ENCODE measurements around the gene PRDM5.

The PRDM5 gene

DNA sequence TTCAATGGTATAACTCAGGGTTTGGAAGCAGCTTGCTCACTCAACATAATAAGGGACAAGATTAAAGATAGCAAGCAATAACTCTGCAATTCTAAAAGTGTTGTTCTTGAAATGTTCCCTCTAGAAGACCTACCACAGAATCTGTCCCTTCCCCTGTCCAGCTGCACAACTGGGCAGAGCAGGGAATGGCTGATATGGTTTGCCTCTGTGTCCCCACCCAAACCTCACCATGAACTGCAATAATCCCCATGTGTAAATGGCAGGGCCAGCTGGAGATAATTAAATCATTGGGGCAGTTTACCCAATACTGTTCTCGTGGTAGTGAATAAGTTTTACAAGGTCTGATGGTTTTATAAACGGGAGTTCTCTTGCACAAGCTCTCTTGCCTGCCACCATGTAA is 19.1 kb downstream of the PRDM5 start:
- DNase-seq (ENCODE audit: low spot score), result no peak

DNA sequence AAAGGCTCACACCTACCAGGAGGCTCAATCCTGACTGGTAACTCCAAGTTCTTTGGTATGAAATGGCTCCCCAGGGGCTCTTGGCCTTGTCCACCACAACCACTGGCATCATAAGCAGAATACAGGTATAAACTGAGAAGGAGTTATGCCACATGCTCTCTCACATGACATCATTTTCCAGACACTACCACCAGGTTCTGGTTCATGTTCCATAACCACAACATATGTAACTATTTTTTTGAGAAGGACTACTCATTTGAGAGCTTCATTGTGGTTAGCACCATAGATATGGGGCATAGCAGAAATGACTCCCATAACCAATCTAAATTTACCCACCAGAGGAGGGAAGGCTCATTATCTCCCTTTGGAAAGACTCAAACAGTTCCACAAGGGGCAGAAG is 19.6 kb downstream of the PRDM5 start:
- DNase-seq (ENCODE audit: low spot score), result no peak

GRCh38 chr4:120901731-120902130 is 20.8 kb downstream of the PRDM5 start:
- no peak for DNase-seq (ENCODE audit: low spot score)

GRCh38 chr4:120897981-120898719 is 24.4 kb downstream of the PRDM5 start:
- DNase-seq (ENCODE audit: low spot score), result no peak

- DNase-seq (ENCODE audit: low spot score), result no peak
These were observed 27.0 kb downstream of the PRDM5 start for GRCh38 chr4:120895554-120895953.

DNA sequence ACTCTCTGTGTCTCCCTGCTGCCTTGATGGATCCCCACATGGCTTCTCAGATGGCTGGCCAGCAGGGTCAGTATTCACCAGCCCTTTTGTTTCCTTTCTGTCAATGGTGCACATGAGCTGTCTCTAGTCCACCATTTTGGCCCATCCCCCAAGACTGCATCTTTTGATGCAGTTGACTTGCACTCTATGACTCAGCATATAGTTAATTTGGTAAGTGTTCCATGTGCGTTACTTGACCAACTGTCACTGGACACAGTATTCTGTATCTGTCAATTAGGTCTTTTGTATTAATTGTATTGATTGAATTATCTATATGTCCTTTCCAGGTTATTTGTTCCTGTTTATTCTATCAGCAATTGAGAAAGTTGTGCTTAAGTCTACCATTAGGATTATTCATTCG is 29.2 kb downstream of the PRDM5 start:
- no peak for DNase-seq (ENCODE audit: low spot score)

GRCh38 chr4:120886191-120886590 is 36.3 kb downstream of the PRDM5 start:
- DNase-seq (ENCODE audit: low spot score), result no peak

DNA sequence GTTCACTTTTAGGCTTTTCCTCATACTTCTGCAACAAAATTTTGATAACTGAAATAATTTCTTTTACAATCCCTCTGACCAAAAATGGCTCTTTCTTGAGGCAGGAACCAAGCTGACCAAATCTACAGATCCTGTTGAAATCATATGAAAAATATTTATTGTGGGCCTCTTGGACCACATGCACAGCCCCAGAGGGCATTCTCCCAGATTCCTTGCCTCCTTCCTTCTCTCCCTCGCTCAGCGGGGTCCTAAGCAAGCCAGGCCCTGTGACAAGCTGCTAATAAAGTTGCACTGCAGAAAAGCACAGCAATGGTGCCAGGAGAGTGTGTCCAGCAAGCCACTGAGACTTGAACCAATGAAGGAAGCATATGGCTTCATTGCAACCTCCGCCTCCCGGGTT is 40.7 kb downstream of the PRDM5 start:
- no peak for DNase-seq (ENCODE audit: low spot score)

DNA sequence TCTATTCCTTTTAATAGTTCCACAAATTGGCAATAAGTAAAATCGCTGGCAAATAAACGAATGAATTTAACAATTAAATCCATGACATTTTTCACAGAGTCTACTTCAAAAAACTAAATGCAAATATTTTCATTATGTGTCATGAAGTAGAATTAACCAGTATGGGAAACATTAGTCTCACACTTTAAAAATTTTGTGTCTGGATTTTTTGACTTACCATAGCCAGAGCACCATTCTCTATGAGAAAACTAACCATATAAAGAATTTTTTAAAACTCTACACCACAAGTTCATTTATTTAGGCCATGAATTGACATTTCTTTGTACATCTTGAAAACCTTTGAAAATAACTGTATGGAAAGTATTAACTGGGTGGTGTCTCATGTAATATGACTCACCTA is 41.2 kb downstream of the PRDM5 start:
- DNase-seq (ENCODE audit: low spot score), result no peak

DNA sequence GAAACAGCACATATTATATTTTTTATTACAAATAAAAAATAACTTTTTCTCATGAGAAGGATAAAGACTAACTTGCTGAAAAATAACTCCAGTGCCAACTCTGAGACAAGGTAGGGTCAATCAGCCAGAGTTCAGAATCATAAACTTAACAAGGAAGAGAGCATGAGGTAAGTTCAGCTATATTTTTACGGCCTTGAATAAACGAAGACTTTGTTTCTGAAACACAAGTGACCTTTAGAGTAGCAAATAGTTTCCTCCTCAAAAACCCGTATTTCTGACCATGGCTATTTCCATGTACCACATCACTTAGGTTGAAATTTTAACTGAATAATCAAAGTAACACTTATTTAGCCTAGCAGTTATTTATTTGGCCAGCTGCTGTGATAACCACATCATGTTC is 45.5 kb downstream of the PRDM5 start:
- DNase-seq (ENCODE audit: low spot score), result peak; percentile 4

DNA sequence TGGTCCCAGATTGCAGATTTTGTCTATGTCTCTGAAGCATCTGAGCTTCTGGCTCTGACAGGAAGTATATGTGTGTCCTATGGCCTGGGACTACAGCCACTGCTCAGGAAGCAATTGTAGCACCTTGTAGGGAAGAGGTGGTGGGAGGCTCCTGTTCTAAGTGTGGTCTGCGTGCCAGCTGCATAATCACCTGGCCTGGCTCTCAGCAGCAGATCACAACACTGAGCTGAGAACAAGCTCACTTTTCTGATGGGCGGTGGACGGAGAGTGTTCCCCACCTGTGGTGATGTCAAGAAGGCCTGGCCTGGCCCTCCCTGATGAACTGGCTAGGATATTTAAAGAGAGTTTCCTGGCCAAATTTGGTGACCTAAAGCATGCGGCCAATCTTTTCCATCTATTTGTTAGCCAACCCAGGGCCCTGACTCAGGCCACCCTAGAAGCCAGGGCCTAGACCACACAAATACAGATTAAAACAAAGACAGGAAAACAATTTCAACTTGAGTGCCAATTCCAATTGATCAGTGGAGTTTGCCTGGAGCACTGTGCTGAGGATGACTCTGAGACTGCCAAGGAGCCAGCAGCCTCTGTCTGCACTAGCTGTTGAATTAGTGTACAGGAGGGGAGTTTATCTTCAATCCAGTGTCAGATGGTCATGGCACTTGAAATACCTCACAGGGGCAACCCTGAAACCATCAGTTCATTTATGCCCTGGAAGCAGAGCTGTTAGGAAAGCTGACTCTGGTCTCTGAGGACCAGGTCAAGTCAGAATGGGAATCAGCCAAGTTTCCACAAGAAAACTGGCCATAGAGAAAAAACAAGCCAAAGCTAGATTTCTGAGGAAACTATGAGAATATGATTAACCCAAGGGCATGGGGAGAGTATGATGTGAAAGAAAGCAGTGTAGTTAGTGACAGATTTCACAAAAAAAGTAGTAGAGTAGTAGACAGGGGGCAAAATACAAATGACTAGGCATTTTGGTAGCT is 47.4 kb downstream of the PRDM5 start:
- no peak for DNase-seq (ENCODE audit: low spot score)

GRCh38 chr4:120873554-120873953 is 49.0 kb downstream of the PRDM5 start:
- DNase-seq (ENCODE audit: low spot score), result no peak

DNA sequence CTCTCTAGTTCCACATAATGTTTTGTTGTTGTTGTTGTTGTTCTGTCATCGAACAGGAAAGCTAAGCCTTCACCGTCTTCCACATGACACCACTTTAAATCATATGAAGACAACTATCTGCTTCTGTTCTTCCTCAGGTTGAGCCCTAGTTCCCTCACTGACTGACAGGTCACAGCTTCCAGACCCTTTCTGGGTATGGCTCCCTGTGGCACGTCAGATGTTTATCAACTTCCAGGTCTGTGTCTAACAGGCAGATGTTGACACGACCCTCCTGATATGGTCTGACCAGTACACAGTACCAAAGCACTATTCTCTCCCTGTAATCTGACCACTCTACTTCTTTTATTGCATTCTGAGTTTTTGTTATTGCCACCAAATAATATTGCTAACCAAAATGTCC is 51.4 kb downstream of the PRDM5 start:
- no peak for DNase-seq (ENCODE audit: low spot score)

- DNase-seq (ENCODE audit: low spot score), result peak; percentile 12
These were observed 52.2 kb downstream of the PRDM5 start for GRCh38 chr4:120870279-120870673.

- peak; percentile 9 for DNase-seq (ENCODE audit: low spot score)
These were observed 52.8 kb downstream of the PRDM5 start for GRCh38 chr4:120869613-120870278.

DNA sequence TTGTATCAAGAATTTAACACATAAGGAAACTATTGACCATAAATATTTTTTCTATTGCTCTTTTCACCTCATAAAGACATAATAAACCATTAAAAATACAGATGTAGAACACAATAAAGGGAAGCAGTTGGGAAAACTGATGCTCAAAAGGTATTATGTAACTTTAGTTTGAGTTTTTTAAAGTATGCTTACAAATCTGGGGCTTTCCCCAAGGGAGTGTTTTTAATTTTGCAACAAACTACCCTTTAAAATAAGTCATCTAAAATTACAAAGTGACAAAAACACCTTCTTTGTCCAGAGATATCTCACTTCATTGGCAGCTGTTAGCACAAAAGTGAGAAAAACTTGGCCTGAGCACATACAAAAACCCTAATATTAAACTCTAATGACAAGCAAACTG is 55.0 kb downstream of the PRDM5 start:
- DNase-seq (ENCODE audit: low spot score), result no peak

DNA sequence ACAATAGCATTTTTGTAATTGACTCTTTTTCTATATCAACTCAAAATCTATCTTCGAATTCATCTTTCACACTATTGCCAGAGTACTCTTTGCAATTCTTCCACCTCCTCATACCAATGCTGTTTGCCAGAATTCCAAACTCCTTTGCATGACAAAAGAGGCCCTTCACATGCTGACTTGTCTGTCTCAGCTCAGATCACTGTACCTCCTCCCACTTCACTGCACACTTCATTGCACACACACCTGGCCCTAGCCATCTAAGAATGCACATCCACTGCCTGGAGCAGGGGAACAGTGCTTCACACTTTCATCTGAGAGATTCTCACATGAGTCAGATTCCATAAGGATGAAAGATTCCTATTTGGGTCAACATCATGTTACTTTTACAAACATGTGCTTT is 56.5 kb downstream of the PRDM5 start:
- DNase-seq (ENCODE audit: low spot score), result no peak

DNA sequence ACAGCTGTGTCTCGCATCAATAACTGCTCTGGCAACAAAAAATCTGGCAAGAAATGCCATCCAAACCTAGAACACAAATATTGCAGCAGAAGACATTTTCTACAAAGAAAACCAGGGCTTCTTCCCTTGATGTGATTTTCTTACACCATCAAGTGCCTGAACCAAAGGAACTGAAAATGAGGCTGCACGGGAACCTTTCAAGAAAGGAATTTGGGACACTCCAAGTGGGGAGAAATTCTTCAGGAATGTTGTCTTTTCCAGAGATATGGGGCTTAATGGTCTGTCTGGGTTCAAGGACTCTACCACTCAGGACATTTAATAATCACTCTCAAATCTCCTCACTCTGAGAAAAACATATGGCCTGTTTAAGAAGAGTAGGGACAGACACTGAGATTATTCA is 57.6 kb downstream of the PRDM5 start:
- DNase-seq (ENCODE audit: low spot score), result no peak

GRCh38 chr4:120862432-120862831 is 60.1 kb downstream of the PRDM5 start:
- no peak for DNase-seq (ENCODE audit: low spot score)

DNA sequence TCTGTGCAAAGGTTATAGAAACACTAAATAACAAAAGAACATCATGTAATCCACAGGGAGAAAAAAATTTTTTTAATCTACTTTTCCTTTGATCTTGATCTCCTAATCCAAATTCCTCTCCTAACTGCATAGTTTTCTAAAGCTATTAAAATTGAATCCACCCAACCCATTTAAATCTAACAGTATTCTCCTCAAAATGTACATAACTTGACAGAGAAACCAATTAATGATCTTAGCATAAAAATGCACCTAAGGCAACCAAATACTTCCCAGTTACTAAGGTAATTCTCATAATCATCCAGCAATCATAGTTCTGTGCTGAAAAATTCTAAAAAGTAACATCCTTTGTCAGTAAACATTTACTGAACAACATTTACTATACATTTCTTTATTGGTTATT is 60.7 kb downstream of the PRDM5 start:
- no peak for DNase-seq (ENCODE audit: low spot score)

DNA sequence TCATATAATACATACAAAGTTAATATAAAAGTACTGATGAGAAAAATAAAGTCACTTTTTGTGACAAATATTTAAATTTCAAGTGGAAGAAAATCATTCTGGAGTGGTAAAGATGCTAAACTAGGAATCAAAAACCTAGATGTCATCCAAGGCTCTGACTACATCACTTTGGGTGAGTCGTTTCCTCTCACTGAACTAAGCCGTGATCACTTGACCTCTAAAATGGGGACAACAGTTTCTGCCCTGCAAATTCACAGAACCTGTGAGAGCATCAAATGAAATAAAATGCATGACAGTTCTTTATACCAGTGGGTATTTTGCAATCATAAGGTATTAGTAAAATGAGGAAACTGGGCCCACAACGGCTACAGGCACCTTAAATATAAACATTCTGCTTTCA is 63.8 kb downstream of the PRDM5 start:
- no peak for DNase-seq (ENCODE audit: low spot score)

- DNase-seq (ENCODE audit: low spot score), result no peak
These were observed 65.2 kb downstream of the PRDM5 start for GRCh38 chr4:120857312-120857711.

DNA sequence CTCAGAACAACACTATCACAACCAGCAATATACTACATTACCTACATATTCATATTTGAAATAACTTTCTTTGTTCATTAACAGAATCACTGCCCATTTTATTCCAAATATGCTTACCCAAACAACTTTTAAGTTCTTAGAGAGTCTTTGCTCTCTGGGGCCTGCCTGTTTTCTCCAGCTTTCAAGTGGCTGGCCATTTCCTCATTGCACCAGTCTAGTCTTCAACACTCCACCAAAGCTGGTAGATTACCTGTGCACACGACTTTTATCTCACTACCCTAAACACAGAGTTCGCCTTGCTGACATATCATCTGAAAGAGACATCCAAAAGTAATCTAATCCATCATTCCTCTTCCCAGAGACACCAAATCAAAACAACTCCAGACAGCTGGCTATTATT is 66.2 kb downstream of the PRDM5 start:
- no peak for DNase-seq (ENCODE audit: low spot score)

Measured in HuH-7 (cell line).